HG03039 (cell line): ENCODE results near the gene RRM2.
"Not testable (repeated sequence)": the region's sequence is repeated elsewhere in the genome, so short reads cannot be mapped to it uniquely, and the experiment has no call there.

ENCODE experiments used
- ATAC-seq: cut with Tn5 transposase; IDR thresholded peaks from one replicate; pipeline ENCODE4 v1.9.1; 2021; ENCODE audit warnings: mild to moderate bottlenecking, moderate library complexity; ENCODE audit not compliant: unreplicated experiment

The RRM2 gene

GRCh38 chr2:10132043-10132575 is 9.6 kb downstream of the RRM2 start:
- no peak for ATAC-seq

- no peak for ATAC-seq
Measured at GRCh38 chr2:10132596-10132995, 10.1 kb downstream of the RRM2 start.

- no peak for ATAC-seq
Measured at GRCh38 chr2:10132996-10133647, 10.6 kb downstream of the RRM2 start.

- ATAC-seq, result no peak
Measured at GRCh38 chr2:10135296-10136089, 13.0 kb downstream of the RRM2 start.

- no peak for ATAC-seq
Measured at GRCh38 chr2:10136101-10136934, 13.8 kb downstream of the RRM2 start.

- no peak for ATAC-seq
Measured at GRCh38 chr2:10137053-10137843, 14.7 kb downstream of the RRM2 start.

GRCh38 chr2:10139536-10139935 is 17.0 kb downstream of the RRM2 start:
- no peak for ATAC-seq

GRCh38 chr2:10140841-10141610 is 18.5 kb downstream of the RRM2 start:
- ATAC-seq, result no peak

GRCh38 chr2:10141736-10142639 is 19.4 kb downstream of the RRM2 start:
- ATAC-seq, result no peak

- ATAC-seq, result no peak
Measured at GRCh38 chr2:10142640-10142965, 20.1 kb downstream of the RRM2 start.

GRCh38 chr2:10144771-10145518 is 22.4 kb downstream of the RRM2 start:
- no peak for ATAC-seq

- ATAC-seq, result no peak
Measured at GRCh38 chr2:10145519-10146357, 23.2 kb downstream of the RRM2 start.

- ATAC-seq, result no peak
Measured at GRCh38 chr2:10146366-10147005, 23.9 kb downstream of the RRM2 start.

GRCh38 chr2:10147050-10147660 is 24.6 kb downstream of the RRM2 start:
- not testable (repeated sequence) for ATAC-seq

- ATAC-seq, result no peak
Measured at GRCh38 chr2:10148268-10148667, 25.7 kb downstream of the RRM2 start.

GRCh38 chr2:10149635-10150034 is 27.1 kb downstream of the RRM2 start:
- ATAC-seq, result no peak
